GM19397 (cell line): ENCODE measurements around the gene NBDY.

Source experiments
- ATAC-seq: cut with Tn5 transposase; IDR thresholded peaks from one replicate; pipeline ENCODE4 v1.9.1; 2021; ENCODE audit warnings: mild to moderate bottlenecking, moderate library complexity; ENCODE audit not compliant: unreplicated experiment

NBDY gene

DNA sequence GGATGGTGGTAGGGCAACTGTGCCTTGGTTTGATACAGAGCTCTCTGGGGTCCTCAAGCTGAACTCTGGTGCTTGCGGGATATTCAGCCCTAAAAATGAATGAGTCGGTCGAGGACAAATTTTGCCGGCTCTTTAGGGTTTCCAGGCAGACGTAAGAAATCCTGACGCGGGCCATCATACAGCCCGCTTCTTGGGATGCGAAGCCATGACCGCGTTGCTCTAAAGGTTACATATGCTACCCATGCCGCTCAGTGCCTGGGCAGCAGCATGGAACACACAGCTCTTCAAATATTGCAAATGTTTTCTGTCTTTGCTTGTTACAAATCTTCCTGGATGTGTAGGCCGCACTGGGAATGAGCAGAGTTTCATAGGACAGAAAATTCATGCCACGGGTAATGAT lies 55.6 kb downstream of the NBDY start:
- ATAC-seq, result no peak

- ATAC-seq, result no peak
These were observed 56.4 kb downstream of the NBDY start for GRCh38 chrX:56785442-56785841.

DNA sequence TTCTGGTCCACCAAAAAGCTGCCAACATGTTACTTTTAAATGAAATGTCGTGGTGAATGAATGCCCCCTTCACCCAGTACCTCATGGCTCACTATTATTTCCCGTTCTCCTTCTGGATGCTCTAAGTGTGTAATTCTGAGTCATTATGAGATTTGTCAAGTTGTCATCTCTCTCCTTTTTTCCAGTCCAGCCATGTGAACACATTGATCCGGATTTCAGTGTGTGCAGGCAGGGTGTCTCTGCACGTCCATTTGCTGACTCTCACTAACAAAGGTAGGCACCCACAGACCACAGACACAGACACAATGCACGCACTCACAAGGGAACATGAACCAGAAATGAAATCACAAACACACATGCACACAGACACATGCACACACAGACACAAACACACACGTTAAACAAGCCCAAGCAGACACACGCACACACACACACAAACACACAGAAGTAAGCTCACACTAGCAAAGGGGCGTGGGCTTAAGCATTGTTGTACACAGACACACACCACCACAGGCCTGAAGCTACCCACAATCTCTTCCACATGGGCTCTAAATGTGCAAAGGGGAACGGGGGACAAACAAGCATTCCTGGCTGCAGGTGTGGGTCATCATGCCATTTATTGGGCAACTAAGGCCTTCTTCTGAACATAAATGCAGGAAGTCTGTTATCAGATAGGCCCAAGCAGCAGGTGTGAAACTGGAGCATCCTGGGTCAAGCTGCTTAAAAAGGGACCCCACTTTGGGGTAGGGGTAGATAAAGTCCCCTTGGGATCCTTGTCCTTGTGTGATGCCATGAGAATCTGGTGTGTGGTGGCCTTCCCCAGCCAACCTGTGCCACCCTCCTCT lies 58.1 kb downstream of the NBDY start:
- ATAC-seq, result no peak

- no peak for ATAC-seq
These were observed 58.7 kb downstream of the NBDY start for GRCh38 chrX:56787734-56788152.

- ATAC-seq, result no peak
These were observed 59.2 kb downstream of the NBDY start for GRCh38 chrX:56788229-56788628.

GRCh38 chrX:56788717-56789122 lies 59.7 kb downstream of the NBDY start:
- ATAC-seq, result no peak

DNA sequence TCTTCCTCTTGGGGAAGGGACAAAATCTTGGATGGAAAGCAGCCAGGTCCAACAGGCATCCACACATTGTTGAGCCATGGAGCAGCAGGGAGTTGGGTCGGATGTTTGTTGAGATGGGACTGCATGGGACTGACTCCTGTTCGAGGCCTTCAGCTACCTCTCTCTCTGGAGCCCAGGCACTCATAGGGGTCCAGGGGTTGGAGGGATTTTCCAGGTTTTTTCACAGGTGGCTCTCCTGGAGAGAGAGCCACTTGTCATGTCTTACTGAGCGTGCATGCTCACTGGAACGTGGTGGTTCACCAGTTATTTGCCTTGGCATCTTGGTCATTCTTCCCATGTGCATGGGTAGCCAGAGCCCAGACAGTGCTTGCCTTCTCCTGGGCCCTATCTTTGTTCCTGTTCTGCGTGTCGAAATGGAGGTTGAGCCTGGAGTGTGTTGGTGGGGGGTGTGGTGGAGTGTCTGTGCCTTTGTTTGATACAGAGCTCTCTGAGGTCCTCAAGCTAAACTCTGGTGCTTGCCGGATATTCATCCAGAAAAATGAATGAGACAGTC lies 60.6 kb downstream of the NBDY start:
- no peak for ATAC-seq

- no peak for ATAC-seq
These were observed 61.7 kb downstream of the NBDY start for GRCh38 chrX:56790778-56791177.

DNA sequence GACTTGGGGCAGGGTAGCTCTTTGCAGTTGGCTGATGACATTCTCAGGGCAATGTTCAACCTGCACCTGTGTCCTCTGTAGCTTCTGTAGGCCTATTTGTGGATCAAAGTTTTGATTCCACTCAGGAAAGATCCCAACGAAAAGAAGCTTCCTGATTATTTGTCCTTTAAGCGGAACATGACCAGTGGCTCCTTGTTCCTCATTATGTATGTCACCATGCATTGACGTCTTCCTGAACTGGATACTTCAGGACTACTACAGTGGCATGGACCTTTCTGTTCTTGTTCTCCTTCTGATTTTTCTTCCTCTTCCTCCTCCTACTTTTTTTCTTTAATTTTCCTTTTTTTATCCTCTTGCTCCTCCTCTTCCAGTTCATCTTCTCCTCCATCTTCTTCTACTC lies 62.4 kb downstream of the NBDY start:
- no peak for ATAC-seq

DNA sequence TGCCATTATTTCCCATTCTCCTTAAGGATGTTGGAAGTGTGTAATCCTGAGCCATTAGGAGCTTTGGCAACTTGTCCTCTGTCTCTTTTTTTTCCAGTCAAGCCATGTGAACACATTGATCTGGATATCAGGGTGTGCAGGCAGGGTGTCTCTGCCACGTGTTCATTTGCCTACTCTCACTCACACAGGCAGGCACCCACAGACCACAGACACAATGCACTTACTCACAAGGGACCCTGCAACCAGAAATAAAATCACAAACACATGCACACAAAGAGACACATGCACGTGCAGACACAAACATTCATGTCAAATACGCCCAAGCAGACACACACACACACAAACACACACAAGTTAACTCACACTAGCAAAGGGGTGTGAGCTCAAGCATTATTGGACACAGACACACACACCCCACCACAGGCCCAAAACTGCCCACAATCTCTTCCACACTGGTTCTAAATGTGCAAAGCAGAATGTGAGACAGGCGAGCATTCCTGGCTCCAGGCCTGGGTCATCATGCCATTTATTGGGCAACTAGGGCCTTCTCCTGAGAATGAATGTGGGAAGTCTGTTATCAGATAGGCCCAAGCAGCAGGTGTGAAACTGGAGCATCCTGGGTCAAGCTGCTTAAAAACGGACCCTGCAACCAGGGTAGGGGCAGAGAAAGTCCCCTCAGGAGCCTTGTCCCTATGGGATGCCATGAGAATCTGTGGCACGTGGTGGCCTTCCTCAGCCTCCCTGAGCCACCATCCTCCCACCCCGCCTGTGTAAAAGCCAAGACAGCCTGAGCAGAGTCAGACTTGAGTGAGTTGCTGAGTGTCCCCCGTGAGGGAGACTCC lies 63.4 kb downstream of the NBDY start:
- no peak for ATAC-seq

DNA sequence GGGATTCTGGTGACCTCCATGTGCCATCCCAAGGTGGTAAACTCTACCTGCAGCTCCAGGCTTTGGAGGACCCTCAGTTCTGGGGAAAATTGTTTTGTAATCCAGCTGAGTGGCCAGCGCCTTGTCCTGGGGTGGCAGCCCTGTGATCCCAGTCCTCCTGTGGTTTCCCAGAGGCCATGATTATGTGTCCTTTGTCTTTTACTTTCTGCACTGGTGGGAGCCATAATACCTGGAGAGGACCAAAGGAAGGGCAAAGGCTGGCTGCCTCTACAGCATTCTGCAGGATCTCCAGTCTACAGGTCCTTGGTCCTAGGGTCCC lies 64.0 kb downstream of the NBDY start:
- ATAC-seq, result no peak

GRCh38 chrX:56793521-56794320 lies 64.7 kb downstream of the NBDY start:
- no peak for ATAC-seq

- no peak for ATAC-seq
These were observed 65.6 kb downstream of the NBDY start for GRCh38 chrX:56794404-56795230.

DNA sequence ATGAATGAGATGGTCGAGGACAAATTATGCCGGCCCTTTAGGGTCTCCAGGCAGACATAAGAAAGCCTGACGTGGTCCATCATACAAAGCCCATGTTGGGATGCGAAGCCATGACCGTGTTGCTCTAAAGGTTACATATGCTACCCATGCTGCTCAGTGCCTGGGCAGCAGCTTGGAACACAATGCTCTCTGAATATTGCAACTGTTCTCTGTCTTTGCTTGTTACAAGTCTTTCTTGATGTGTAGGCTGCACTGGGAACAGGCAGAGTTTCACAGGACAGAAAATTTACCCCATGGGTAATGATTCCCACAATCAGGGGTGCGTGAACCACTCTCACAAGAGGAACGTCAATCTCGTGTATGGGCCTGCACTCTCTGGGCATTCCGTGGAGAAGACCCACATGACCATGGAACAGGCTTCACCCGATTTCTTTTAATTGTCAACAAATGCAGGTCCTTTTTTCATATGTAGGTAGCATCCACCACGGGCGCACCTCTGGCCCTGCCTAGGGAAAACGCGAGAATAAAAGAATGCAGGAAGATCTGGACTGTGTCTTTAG lies 66.3 kb downstream of the NBDY start:
- no peak for ATAC-seq

DNA sequence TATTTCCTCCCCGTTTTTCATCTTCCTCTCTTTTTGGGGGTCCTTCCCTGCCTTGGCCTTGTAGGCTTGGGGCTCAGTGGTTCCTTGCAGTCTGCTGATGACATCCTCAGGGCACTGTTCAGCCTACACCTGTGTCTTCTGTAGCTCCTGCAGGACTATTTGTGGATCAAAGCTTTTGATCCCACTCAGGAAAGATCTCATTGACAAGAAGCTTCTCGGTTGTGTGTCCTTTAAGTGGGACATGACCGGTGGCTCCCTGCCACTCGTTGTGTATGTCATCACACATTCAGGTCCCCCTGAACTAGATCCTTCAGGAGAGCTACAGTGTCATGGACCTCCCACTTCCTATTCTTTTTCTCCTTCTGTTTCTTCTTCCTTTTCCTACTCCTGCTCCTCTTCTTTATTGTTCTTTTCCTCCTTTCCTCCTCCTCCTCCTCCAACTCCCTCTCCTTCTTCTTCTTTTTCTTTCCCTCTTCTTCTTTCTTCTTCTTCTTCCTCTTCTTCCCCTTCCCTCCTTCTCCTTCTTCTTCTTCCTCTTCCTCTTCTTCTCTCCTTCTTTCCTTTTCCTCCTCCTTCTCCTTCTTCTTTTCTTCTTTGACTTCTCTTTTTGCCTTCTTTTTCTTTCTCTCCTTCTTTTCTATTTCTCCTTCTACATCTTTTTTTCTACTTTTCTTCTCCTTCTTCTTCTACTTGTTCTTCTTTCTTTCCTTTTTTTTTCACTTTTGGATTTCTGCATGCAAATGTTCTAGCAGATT lies 67.8 kb downstream of the NBDY start:
- ATAC-seq, result no peak

DNA sequence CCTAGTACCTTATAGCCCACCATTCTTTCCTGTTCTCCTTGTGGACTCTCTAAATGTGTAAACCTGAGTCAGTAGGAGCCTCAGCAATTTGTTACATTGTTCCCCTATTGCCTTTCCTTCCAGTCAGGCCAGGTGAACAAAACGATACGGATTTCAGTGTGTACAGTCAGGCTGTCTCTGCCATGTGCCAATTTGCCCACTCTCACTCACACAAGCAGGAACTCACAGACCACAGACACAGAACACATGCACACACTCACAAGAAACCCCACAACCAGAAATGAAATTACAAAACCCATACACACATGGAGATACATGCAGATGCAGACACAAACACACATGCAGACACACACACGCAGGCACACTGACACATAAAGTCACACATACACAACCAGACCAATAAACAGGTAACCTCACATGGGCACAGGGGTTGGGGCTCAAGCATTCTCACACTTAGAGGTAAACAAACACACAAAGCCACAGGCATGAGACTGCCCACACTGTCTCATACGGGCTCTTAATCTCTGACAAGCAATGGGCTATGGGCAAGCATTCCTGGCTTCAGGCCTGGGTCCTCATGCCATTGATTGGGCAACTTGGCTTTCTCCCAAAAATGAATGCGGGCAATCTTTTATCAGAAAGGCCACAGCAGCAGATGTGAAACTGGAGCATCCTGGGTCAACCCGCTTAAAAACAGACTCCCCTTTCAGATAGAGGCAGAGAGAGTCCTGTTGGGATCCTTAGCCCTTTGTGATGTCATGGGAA lies 68.7 kb downstream of the NBDY start:
- no peak for ATAC-seq

- no peak for ATAC-seq
These were observed 69.3 kb downstream of the NBDY start for GRCh38 chrX:56798339-56798711.
